ENCODE measurements around the gene LGSN. TPM values are rescaled to one million over a fixed set of nuclear protein-coding genes. Genes with fewer than 3 reads are reported as not detected.

LGSN gene
- total and polyA plus RNA-seq, 2 donors from 2014 or later: 0.19 to 0.26 TPM

GRCh38 chr6:63249875-63250482 lies 69.8 kb downstream of the LGSN start:
- Histone ChIP-seq H3K27me3 (ENCODE audit: control insufficient read depth, insufficient read depth, low read length) (no peaks in the 10 kb centered on the region), H3K9ac (ENCODE audit: low read length in 3 of 3) (no peak overlapping the region), H3K27ac (ENCODE audit: low read depth in 2 of 2, low read length in 2 of 2) (no peak overlapping the region), H3K36me3 (ENCODE audit: control insufficient read depth in 2 of 3, insufficient read depth in 3 of 3, low read length in 3 of 3) (no peaks in the 10 kb centered on the region), H3K4me3 (ENCODE audit: low read length in 3 of 3) (no peak overlapping the region), H3K4me1 (ENCODE audit: control insufficient read depth in 2 of 3, insufficient read depth in 2 of 3, low read depth in 1 of 3, low read length in 3 of 3) (no peaks in the 10 kb centered on the region), H3K9me3 (ENCODE audit: control insufficient read depth in 2 of 3, insufficient read depth in 1 of 3, low read length in 3 of 3) (no peaks in the 10 kb centered on the region)
- TF ChIP-seq, protein P1, sequence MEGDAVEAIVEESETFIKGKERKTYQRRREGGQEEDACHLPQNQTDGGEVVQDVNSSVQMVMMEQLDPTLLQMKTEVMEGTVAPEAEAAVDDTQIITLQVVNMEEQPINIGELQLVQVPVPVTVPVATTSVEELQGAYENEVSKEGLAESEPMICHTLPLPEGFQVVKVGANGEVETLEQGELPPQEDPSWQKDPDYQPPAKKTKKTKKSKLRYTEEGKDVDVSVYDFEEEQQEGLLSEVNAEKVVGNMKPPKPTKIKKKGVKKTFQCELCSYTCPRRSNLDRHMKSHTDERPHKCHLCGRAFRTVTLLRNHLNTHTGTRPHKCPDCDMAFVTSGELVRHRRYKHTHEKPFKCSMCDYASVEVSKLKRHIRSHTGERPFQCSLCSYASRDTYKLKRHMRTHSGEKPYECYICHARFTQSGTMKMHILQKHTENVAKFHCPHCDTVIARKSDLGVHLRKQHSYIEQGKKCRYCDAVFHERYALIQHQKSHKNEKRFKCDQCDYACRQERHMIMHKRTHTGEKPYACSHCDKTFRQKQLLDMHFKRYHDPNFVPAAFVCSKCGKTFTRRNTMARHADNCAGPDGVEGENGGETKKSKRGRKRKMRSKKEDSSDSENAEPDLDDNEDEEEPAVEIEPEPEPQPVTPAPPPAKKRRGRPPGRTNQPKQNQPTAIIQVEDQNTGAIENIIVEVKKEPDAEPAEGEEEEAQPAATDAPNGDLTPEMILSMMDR (IDR thresholded peaks at IDR 0.05; ENCODE audit: borderline replicate concordance, extremely low read depth, insufficient read depth): no peak
- intact Hi-C loops (cut with DNase I): no loop called here
- FAIRE-seq (no peak), DNase-seq (no peak)

- Histone ChIP-seq H3K9me3 (ENCODE audit: control insufficient read depth in 2 of 3, insufficient read depth in 1 of 3, low read length in 3 of 3) (no peaks in the 10 kb centered on the region), H3K9ac (ENCODE audit: low read length in 3 of 3) (no peak overlapping the region), H3K27ac (ENCODE audit: low read depth in 2 of 2, low read length in 2 of 2) (no peak overlapping the region), H3K4me1 (ENCODE audit: control insufficient read depth in 2 of 3, insufficient read depth in 2 of 3, low read depth in 1 of 3, low read length in 3 of 3) (no peaks in the 10 kb centered on the region), H3K4me3 (ENCODE audit: low read length in 3 of 3) (no peak overlapping the region), H3K36me3 (ENCODE audit: control insufficient read depth in 2 of 3, insufficient read depth in 3 of 3, low read length in 3 of 3) (no peaks in the 10 kb centered on the region), H3K27me3 (ENCODE audit: control insufficient read depth, insufficient read depth, low read length) (no peaks in the 10 kb centered on the region)
- FAIRE-seq (no peak), DNase-seq (no peak)
- intact Hi-C loops (cut with DNase I): no loop called here
- TF ChIP-seq, protein P1 (IDR thresholded peaks at IDR 0.05; ENCODE audit: borderline replicate concordance, extremely low read depth, insufficient read depth): no peak
These were observed 73.2 kb downstream of the LGSN start for GRCh38 chr6:63246581-63246980.

GRCh38 chr6:63245909-63246308 lies 73.9 kb downstream of the LGSN start:
- Histone ChIP-seq H3K27ac (ENCODE audit: low read depth in 2 of 2, low read length in 2 of 2) (no peak overlapping the region), H3K9me3 (ENCODE audit: control insufficient read depth in 2 of 3, insufficient read depth in 1 of 3, low read length in 3 of 3) (no peaks in the 10 kb centered on the region), H3K36me3 (ENCODE audit: control insufficient read depth in 2 of 3, insufficient read depth in 3 of 3, low read length in 3 of 3) (no peaks in the 10 kb centered on the region), H3K4me1 (ENCODE audit: control insufficient read depth in 2 of 3, insufficient read depth in 2 of 3, low read depth in 1 of 3, low read length in 3 of 3) (no peaks in the 10 kb centered on the region), H3K9ac (ENCODE audit: low read length in 3 of 3) (no peak overlapping the region), H3K27me3 (ENCODE audit: control insufficient read depth, insufficient read depth, low read length) (no peaks in the 10 kb centered on the region), H3K4me3 (ENCODE audit: low read length in 3 of 3) (no peak overlapping the region)
- intact Hi-C loops (cut with DNase I): no loop called here
- DNase-seq (no peak), FAIRE-seq (no peak)
- TF ChIP-seq, protein P1 (IDR thresholded peaks at IDR 0.05; ENCODE audit: borderline replicate concordance, extremely low read depth, insufficient read depth): no peak

GRCh38 chr6:63245420-63245819 lies 74.4 kb downstream of the LGSN start:
- H3K9me3 ChIP-seq (ENCODE audit: control insufficient read depth in 2 of 3, insufficient read depth in 1 of 3, low read length in 3 of 3): no peaks in the 10 kb centered on the region
- H3K9ac ChIP-seq (ENCODE audit: low read length in 3 of 3): no peak overlapping the region
- intact Hi-C loops (cut with DNase I): no loop called here
- H3K4me3 ChIP-seq (ENCODE audit: low read length in 3 of 3): no peak overlapping the region
- FAIRE-seq (no peak), DNase-seq (no peak)
- H3K4me1 ChIP-seq (ENCODE audit: control insufficient read depth in 2 of 3, insufficient read depth in 2 of 3, low read depth in 1 of 3, low read length in 3 of 3): no peaks in the 10 kb centered on the region
- TF ChIP-seq, protein P1 (IDR thresholded peaks at IDR 0.05; ENCODE audit: borderline replicate concordance, extremely low read depth, insufficient read depth): no peak
- no peaks in the 10 kb centered on the region for H3K36me3 ChIP-seq (ENCODE audit: control insufficient read depth in 2 of 3, insufficient read depth in 3 of 3, low read length in 3 of 3)
- H3K27me3 ChIP-seq (ENCODE audit: control insufficient read depth, insufficient read depth, low read length): no peaks in the 10 kb centered on the region
- no peak overlapping the region for H3K27ac ChIP-seq (ENCODE audit: low read depth in 2 of 2, low read length in 2 of 2)
